PC-3 (cell line): Measurements from ENCODE around the gene CLCN4. TPM values are rescaled to one million over a fixed set of nuclear protein-coding genes. Genes with fewer than 3 reads are reported as not detected.

Experiments
- ATAC-seq: fragments of 200-7000 bp; cut with Tn5 transposase; 2 replicates; pipeline ENCODE4 v1.9.1; 2020; ENCODE audit warnings: mild to moderate bottlenecking, moderate library complexity
- BruUV-seq: library from RNA; stranded (reverse); fragments of 400-500 nt; replicated peaks from 2 replicates; lab custom pipeline; 2021; lab: Mats Ljungman, UMichigan
- CTCF ChIA-PET: fragments of 300-600 bp; sonication (Branson Sonifier 250); formaldehyde crosslinking; loops from one replicate; lab custom pipeline; 2022; ENCODE audit warnings: antibody characterized with exemption; lab: Charles Lee
- POLR2A ChIA-PET: fragments of 300-600 bp; sonication (Branson Sonifier 250); formaldehyde crosslinking; loops from one replicate; lab custom pipeline; 2022; ENCODE audit warnings: antibody characterized with exemption; ENCODE audit not compliant: unreplicated experiment; lab: Charles Lee
- DNase-seq: peaks from one replicate; pipeline ENCODE4 v3.0.0-alpha.2; 2015
- H2AFZ ChIP-seq: fragments of 300-600 bp; sonication (generic); 2 replicates; pipeline ENCODE4 v1.6.0; 2016; ENCODE audit warnings: antibody characterized with exemption, low read length
- H3F3A ChIP-seq: fragments of 300-600 bp; sonication (generic); one replicate; pipeline ENCODE4 v1.6.0; 2017; ENCODE audit warnings: antibody characterized with exemption, low read length, control low read depth, mild to moderate bottlenecking; ENCODE audit not compliant: unreplicated experiment
- H3K27ac ChIP-seq: fragments of 300-600 bp; sonication (generic); 2 replicates; pipeline ENCODE4 v1.5.1; 2016; ENCODE audit warnings: mild to moderate bottlenecking, low read length
- H3K27me3 ChIP-seq: fragments of 300-600 bp; sonication (generic); 2 replicates; pipeline ENCODE4 v1.6.1; 2016; ENCODE audit warnings: low read length, mixed read lengths
- H3K36me3 ChIP-seq: fragments of 300-600 bp; sonication (generic); 2 replicates; pipeline ENCODE4 v1.6.1; 2016; ENCODE audit warnings: low read depth, mixed run types, low read length, mixed read lengths
- H3K4me1 ChIP-seq: fragments of 300-600 bp; sonication (generic); 2 replicates; pipeline ENCODE4 v1.5.1; 2016; ENCODE audit warnings: low read length; ENCODE audit not compliant: insufficient read depth
- H3K4me2 ChIP-seq: fragments of 300-600 bp; sonication (generic); 2 replicates; pipeline ENCODE4 v1.6.0; 2016; ENCODE audit warnings: low read length
- H3K4me3 ChIP-seq: fragments of 300-600 bp; sonication (generic); 2 replicates; pipeline ENCODE4 v1.5.1; 2016; ENCODE audit warnings: mild to moderate bottlenecking, low read length, mixed read lengths
- H3K79me2 ChIP-seq: fragments of 300-600 bp; sonication (generic); 2 replicates; pipeline ENCODE4 v1.6.1; 2017; ENCODE audit warnings: low read length, mixed read lengths
- H3K9ac ChIP-seq: fragments of 300-600 bp; sonication (generic); 2 replicates; pipeline ENCODE4 v1.6.0; 2016; ENCODE audit warnings: mild to moderate bottlenecking, low read length
- H3K9me2 ChIP-seq: fragments of 300-600 bp; sonication (generic); replicated peaks from 2 replicates; pipeline ENCODE4 v1.6.1; 2016; ENCODE audit warnings: mixed run types, low read length, mixed read lengths
- H3K9me3 ChIP-seq: fragments of 300-600 bp; sonication (generic); 2 replicates; pipeline ENCODE4 v1.6.1; 2016; ENCODE audit warnings: low read length, mixed read lengths
- H4K20me1 ChIP-seq: fragments of 300-600 bp; sonication (generic); 2 replicates; pipeline ENCODE4 v1.6.1; 2016; ENCODE audit warnings: low read length, mixed read lengths
- EZH2 ChIP-seq: fragments of 300-600 bp; sonication (generic); IDR thresholded peaks from one replicate; pipeline ENCODE4 v1.6.1; 2017; ENCODE audit warnings: antibody characterized with exemption, mild to moderate bottlenecking, low read length; ENCODE audit not compliant: unreplicated experiment
- EZH2phosphoT487 ChIP-seq: fragments of 300-600 bp; sonication (generic); IDR thresholded peaks from 2 replicates; pipeline ENCODE4 v1.6.1; 2018; ENCODE audit warnings: mild to moderate bottlenecking, antibody characterized with exemption, low read length, borderline replicate concordance
- intact Hi-C: fragments of 100-400 bp; cut with micrococcal nuclease; formaldehyde crosslinking; loops from 2 replicates; pipeline ENCODE4 v1.9.0; 2023
- total RNA-seq: library from RNA; depleted of rRNA; stranded (reverse); fragments of >200 nt; gene quantifications from 2 replicates; pipeline ENCODE4 v1.2.3, GENCODE V29; 2014
- TF ChIP-seq, protein P1 (sequence below): fragments of 300-600 bp; sonication (generic); conservative IDR thresholded peaks from 2 replicates; pipeline ENCODE4 v1.5.1; 2017; ENCODE audit warnings: antibody characterized with exemption, low read depth, mild to moderate bottlenecking, low read length

The CLCN4 gene
- total RNA-seq, 1 experiment from 2014 or later = 13.7 TPM

DNA sequence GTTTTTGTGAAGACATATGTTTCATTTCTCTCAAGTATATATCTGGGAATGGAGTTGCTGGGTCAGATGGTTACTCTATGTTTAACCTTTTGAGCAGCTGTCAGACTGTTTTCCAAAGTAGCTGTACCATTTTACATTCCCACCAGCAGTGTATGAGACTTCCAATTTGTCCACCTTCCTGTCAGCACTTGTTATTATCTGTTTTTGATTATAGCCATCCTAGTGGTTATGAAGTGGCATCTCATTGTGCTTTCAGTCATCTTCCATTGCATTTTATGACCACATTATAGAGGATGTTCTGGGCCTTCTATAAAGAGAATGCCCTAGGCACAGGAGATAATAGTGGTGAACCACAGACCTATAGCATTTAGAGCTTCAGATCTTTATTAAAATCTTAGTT is 39.2 kb downstream of the CLCN4 start:
- intact Hi-C loops = loop anchor here (10.0 kb wide), 1 partner anchor 909 kb away; no protein-coding TSS in a partner anchor
- CTCF ChIA-PET = no interaction called here
- no TSS peak for BruUV-seq

GRCh38 chrX:10197279-10198210 is 40.8 kb downstream of the CLCN4 start:
- Histone ChIP-seq H3F3A (no peaks in the 10 kb centered on the region), H3K36me3 (no peaks in the 10 kb centered on the region), H3K27me3 (no peaks in the 10 kb centered on the region), H4K20me1 (no peaks in the 10 kb centered on the region), H3K9ac (no peak overlapping the region), H3K4me3 (no peak overlapping the region), H3K4me2 (no peak overlapping the region), H3K9me2 (no peaks in the 10 kb centered on the region), H2AFZ (no peak overlapping the region), H3K79me2 (no peaks in the 10 kb centered on the region), H3K9me3 (no peaks in the 10 kb centered on the region), H3K27ac (no peak overlapping the region), H3K4me1 (no peaks in the 10 kb centered on the region)
- TF ChIP-seq, protein P1, sequence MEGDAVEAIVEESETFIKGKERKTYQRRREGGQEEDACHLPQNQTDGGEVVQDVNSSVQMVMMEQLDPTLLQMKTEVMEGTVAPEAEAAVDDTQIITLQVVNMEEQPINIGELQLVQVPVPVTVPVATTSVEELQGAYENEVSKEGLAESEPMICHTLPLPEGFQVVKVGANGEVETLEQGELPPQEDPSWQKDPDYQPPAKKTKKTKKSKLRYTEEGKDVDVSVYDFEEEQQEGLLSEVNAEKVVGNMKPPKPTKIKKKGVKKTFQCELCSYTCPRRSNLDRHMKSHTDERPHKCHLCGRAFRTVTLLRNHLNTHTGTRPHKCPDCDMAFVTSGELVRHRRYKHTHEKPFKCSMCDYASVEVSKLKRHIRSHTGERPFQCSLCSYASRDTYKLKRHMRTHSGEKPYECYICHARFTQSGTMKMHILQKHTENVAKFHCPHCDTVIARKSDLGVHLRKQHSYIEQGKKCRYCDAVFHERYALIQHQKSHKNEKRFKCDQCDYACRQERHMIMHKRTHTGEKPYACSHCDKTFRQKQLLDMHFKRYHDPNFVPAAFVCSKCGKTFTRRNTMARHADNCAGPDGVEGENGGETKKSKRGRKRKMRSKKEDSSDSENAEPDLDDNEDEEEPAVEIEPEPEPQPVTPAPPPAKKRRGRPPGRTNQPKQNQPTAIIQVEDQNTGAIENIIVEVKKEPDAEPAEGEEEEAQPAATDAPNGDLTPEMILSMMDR = no peak
- no peak for TF ChIP-seq EZH2
- no peak for TF ChIP-seq EZH2phosphoT487
- DNase-seq (no peak), ATAC-seq (no peak)
- ChIA-PET POLR2A (no interaction called here), CTCF (no interaction called here)
- intact Hi-C loops = loop anchor here (10.0 kb wide), 1 partner anchor 907 kb away; no protein-coding TSS in a partner anchor
- BruUV-seq = no TSS peak

More for the DNA sequence above, 39.2 kb downstream of the CLCN4 start:
- Histone ChIP-seq H3K9ac (no peak overlapping the region), H3K27ac (no peak overlapping the region), H3K36me3 (no peaks in the 10 kb centered on the region), H2AFZ (no peak overlapping the region), H3K9me2 (no peaks in the 10 kb centered on the region), H3K4me2 (no peak overlapping the region), H4K20me1 (no peaks in the 10 kb centered on the region), H3K79me2 (no peaks in the 10 kb centered on the region), H3K27me3 (no peaks in the 10 kb centered on the region), H3K4me3 (no peak overlapping the region), H3K9me3 (no peaks in the 10 kb centered on the region), H3K4me1 (no peaks in the 10 kb centered on the region), H3F3A (no peaks in the 10 kb centered on the region)
- POLR2A ChIA-PET = no interaction called here
- no peak for ATAC-seq
- DNase-seq = no peak
- TF ChIP-seq EZH2 (no peak), EZH2phosphoT487 (no peak)

DNA sequence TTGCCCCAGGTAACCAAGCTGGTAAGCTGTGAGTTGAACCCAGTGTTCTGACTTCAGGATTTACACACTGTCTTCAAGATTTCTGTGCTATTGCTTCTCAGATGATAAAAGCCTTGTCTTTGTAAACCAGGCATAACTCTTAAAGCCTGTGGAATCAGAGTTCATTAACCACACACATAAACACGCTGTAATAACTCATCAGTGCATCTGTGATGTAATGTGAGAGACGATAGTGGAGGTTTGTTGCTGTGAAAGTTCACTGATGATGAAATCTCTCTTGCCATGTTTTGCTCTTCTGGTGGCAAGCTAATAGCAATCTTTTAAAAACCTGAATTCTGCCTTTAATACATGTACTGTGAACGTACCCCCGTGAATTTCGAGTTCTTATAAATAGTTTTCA is 41.5 kb downstream of the CLCN4 start:
- no peak for DNase-seq
- no peak overlapping the region for H2AFZ ChIP-seq
- H3K4me2 ChIP-seq = no peak overlapping the region
- no TSS peak for BruUV-seq
- H3K4me3 ChIP-seq = no peak overlapping the region
- no peaks in the 10 kb centered on the region for H3F3A ChIP-seq
- H3K4me1 ChIP-seq = no peaks in the 10 kb centered on the region
- TF ChIP-seq EZH2phosphoT487 (no peak), EZH2 (no peak)
- TF ChIP-seq, protein P1 = no peak
- no peak overlapping the region for H3K27ac ChIP-seq
- no peaks in the 10 kb centered on the region for H3K79me2 ChIP-seq
- no peaks in the 10 kb centered on the region for H3K27me3 ChIP-seq
- no peaks in the 10 kb centered on the region for H3K9me2 ChIP-seq
- intact Hi-C loops = loop anchor here (10.0 kb wide), 1 partner anchor 907 kb away; no protein-coding TSS in a partner anchor
- H3K9me3 ChIP-seq = no peaks in the 10 kb centered on the region
- H3K36me3 ChIP-seq = no peaks in the 10 kb centered on the region
- ATAC-seq = no peak
- H3K9ac ChIP-seq = no peak overlapping the region
- ChIA-PET POLR2A (no interaction called here), CTCF (no interaction called here)
- no peaks in the 10 kb centered on the region for H4K20me1 ChIP-seq
